Neural cell (in vitro differentiated cells): Measurements from ENCODE around the gene GNA12.

Experiments used
- EZH2 ChIP-seq: fragments of 200-600, 300-800 bp; shearing (Covaris generic), sonication (generic); IDR thresholded peaks from 2 replicates; pipeline ENCODE4 v1.6.1; 2014; ENCODE audit warnings: antibody characterized with exemption, low read length, borderline replicate concordance, mild to moderate bottlenecking; ENCODE audit not compliant: insufficient read depth, poor library complexity, severe bottlenecking
- REST ChIP-seq: IDR thresholded peaks from 2 replicates; pipeline ENCODE4 v1.6.1; 2012; ENCODE audit warnings: borderline replicate concordance
- SMC3 ChIP-seq: fragments of 450-650 bp; conservative IDR thresholded peaks from 2 replicates; pipeline ENCODE4 v1.6.1; 2014; ENCODE audit warnings: antibody characterized with exemption, mild to moderate bottlenecking, moderate library complexity; ENCODE audit not compliant: poor library complexity
- TF ChIP-seq, protein P1 (sequence below): fragments of 450-650 bp; IDR thresholded peaks from 2 replicates; pipeline ENCODE4 v1.5.1; 2014; ENCODE audit warnings: antibody characterized with exemption, mild to moderate bottlenecking, moderate library complexity; ENCODE audit not compliant: poor library complexity, severe bottlenecking

- TF ChIP-seq EZH2 (no peak), SMC3 (no peak), REST (no peak)
- TF ChIP-seq, protein P1, sequence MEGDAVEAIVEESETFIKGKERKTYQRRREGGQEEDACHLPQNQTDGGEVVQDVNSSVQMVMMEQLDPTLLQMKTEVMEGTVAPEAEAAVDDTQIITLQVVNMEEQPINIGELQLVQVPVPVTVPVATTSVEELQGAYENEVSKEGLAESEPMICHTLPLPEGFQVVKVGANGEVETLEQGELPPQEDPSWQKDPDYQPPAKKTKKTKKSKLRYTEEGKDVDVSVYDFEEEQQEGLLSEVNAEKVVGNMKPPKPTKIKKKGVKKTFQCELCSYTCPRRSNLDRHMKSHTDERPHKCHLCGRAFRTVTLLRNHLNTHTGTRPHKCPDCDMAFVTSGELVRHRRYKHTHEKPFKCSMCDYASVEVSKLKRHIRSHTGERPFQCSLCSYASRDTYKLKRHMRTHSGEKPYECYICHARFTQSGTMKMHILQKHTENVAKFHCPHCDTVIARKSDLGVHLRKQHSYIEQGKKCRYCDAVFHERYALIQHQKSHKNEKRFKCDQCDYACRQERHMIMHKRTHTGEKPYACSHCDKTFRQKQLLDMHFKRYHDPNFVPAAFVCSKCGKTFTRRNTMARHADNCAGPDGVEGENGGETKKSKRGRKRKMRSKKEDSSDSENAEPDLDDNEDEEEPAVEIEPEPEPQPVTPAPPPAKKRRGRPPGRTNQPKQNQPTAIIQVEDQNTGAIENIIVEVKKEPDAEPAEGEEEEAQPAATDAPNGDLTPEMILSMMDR, result no peak
Observed at GRCh38 chr7:2808891-2809665, 35.0 kb downstream of the GNA12 start.
